Tibial nerve (tissue), 4 donors: ENCODE data around the gene CRABP1.

Experiments
- CTCF ChIP-seq, 5 experiments: fragments of 200-600 bp in 3 of 5; fragments of 450-650 bp in 2 of 5; sonication (generic) in 3 of 5; IDR thresholded peaks; one replicate each; pipeline ENCODE4 v1.5.1; 2016 to 2019; ENCODE audit warnings: antibody characterized with exemption in 5 of 5, mild to moderate bottlenecking in 3 of 5, moderate library complexity in 2 of 5
- EP300 ChIP-seq, 2 donors: sonication (generic); formaldehyde crosslinking; IDR thresholded peaks; one replicate each; pipeline ENCODE4 v1.6.1; 2017; ENCODE audit warnings: antibody characterized with exemption in 2 of 2, mild to moderate bottlenecking in 1 of 2
- POLR2A ChIP-seq, 2 donors: fragments of 450-650 bp; IDR thresholded peaks; one replicate each; pipeline ENCODE4 v1.6.1; 2017; ENCODE audit warnings: antibody characterized with exemption in 2 of 2, mild to moderate bottlenecking in 2 of 2, moderate library complexity in 2 of 2

GRCh38 chr15:78355177-78355576 is 15.0 kb downstream of the CRABP1 start:
- TF ChIP-seq CTCF (IDR thresholded peaks at IDR 0.05) (no peak), POLR2A (IDR thresholded peaks at IDR 0.05) (no peak), EP300 (IDR thresholded peaks at IDR 0.05) (no peak)
